ENCODE data around the gene ANKS6. TPM values are rescaled to one million over a fixed set of nuclear protein-coding genes. Genes with fewer than 3 reads are reported as not detected.
A peak's percentile ranks its signal among the peaks of the same experiment; 100 is the strongest.

Gene ANKS6
- total RNA-seq = 10 to 100 TPM; 19.5 to 22.0 TPM

DNA sequence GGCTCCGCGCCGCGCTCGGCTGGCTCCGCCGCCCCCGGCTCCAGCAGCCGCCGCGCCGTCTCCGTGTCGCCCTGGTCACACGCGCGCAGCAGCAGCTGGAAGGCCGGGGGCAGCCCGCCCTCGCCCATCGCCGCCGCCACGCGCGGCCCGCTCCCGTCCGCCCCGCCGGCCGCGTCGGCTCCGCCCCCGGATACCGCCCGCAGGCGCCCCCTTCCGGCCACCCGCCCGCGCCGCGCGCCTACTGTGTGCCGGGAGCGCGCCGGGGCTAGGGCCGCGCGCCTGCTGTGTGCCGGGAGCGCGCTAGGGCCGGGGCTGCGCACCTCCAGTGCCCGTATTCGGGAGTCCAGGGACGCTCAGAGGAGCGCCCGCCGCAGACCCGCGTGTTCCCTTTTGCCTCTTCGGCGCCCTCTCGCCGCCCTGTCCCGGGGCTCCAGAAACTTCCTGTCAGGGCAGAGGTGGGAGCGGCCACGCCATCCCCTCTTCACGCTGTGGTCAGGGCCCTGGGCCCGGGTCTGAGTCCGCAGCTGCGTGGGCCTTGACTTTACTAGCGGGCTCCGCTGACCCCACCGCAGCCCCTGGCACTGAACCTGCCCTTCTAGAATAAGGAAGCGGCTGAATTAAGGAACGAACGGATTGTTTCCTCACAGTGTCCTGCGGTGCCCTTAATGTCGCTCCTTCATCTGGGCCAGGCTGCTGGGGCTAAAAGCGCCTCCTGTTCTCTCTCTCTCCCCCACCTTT lies at the start of gene ANKS6:
TSS of gene ANKS6 (minus strand) at position 192 of the 738 bp plus-strand sequence. CDS start at position 128, 64 bp downstream.
- H3K27me3 ChIP-seq = no peaks in the 10 kb centered on the region
- DNase-seq = peak; percentile 88
- TF ChIP-seq, protein P1, sequence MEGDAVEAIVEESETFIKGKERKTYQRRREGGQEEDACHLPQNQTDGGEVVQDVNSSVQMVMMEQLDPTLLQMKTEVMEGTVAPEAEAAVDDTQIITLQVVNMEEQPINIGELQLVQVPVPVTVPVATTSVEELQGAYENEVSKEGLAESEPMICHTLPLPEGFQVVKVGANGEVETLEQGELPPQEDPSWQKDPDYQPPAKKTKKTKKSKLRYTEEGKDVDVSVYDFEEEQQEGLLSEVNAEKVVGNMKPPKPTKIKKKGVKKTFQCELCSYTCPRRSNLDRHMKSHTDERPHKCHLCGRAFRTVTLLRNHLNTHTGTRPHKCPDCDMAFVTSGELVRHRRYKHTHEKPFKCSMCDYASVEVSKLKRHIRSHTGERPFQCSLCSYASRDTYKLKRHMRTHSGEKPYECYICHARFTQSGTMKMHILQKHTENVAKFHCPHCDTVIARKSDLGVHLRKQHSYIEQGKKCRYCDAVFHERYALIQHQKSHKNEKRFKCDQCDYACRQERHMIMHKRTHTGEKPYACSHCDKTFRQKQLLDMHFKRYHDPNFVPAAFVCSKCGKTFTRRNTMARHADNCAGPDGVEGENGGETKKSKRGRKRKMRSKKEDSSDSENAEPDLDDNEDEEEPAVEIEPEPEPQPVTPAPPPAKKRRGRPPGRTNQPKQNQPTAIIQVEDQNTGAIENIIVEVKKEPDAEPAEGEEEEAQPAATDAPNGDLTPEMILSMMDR (IDR thresholded peaks at IDR 0.05) = peak; percentile 24
- peak within 1 kb of the TSS; percentile 45 for H3K27ac ChIP-seq
- no peaks in the 10 kb centered on the region for H3K4me1 ChIP-seq
- H3K9me3 ChIP-seq = no peaks in the 10 kb centered on the region
- H3K36me3 ChIP-seq = no peaks in the 10 kb centered on the region
- intact Hi-C loops (cut with DNase I) = no loop called here
- peak within 1 kb of the TSS; percentile 64 for H3K4me3 ChIP-seq
- H3K9ac ChIP-seq (ENCODE audit: low read depth in 2 of 2, low read length in 2 of 2) = peak within 1 kb of the TSS; percentile 70 to 84

DNA sequence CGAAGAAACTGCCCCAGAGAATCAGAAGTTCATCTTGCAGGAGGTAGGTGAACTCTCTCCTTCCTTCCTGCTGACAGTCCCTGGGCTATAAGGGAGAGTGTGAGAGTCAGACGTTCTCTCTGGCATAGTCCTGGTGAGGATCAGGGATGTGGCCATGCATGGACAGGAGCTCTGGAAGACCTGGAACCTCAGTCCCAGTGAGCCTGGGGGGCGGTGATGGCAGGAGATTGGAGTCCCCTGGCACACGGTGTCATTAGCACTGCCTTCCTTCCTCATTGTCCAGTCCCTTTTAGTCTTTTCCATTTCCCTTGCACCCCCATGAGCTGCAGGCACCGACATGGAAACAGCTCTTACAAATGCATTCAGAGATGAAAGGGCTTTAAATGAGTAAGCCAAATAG lies 49.7 kb upstream of the ANKS6 start:
- TF ChIP-seq, protein P1 (IDR thresholded peaks at IDR 0.05) = no peak
- Histone ChIP-seq H3K27ac (no peak overlapping the region), H3K4me1 (no peaks in the 10 kb centered on the region), H3K27me3 (no peaks in the 10 kb centered on the region), H3K9me3 (no peaks in the 10 kb centered on the region), H3K36me3 (no peaks in the 10 kb centered on the region), H3K9ac (ENCODE audit: low read depth in 2 of 2, low read length in 2 of 2) (no peak overlapping the region), H3K4me3 (no peak overlapping the region)
- no peak for DNase-seq
- intact Hi-C loops (cut with DNase I) = loop anchor here (5.0 kb wide), 1 partner anchor 296 kb away; no protein-coding TSS in a partner anchor

DNA sequence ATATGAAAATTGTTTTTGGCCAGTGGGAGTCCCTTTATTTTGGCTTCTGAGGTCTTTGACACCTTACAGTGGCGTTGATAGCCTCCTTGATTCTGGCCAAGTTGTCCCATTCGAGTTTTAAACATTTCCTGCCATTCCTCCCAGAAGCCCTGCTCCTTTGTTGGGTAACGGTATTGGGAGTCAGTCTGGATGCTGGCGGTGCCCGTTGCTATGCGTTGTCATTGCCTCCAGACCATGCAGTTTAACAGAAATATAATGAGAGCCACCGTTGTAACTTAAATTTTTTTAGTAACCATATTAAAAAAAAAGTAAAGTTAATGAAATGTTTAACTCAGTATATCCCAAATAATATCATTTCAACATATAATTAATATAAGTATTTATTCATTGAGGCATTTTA lies 46.2 kb upstream of the ANKS6 start:
- no peak overlapping the region for H3K9ac ChIP-seq (ENCODE audit: low read depth in 2 of 2, low read length in 2 of 2)
- intact Hi-C loops (cut with DNase I) = no loop called here
- H3K27ac ChIP-seq = no peak overlapping the region
- no peaks in the 10 kb centered on the region for H3K9me3 ChIP-seq
- no peaks in the 10 kb centered on the region for H3K4me1 ChIP-seq
- no peak overlapping the region for H3K4me3 ChIP-seq
- no peaks in the 10 kb centered on the region for H3K27me3 ChIP-seq
- DNase-seq = no peak
- H3K36me3 ChIP-seq = peaks cover 4% of the 10 kb centered on the region
- TF ChIP-seq, protein P1 (IDR thresholded peaks at IDR 0.05) = no peak

DNA sequence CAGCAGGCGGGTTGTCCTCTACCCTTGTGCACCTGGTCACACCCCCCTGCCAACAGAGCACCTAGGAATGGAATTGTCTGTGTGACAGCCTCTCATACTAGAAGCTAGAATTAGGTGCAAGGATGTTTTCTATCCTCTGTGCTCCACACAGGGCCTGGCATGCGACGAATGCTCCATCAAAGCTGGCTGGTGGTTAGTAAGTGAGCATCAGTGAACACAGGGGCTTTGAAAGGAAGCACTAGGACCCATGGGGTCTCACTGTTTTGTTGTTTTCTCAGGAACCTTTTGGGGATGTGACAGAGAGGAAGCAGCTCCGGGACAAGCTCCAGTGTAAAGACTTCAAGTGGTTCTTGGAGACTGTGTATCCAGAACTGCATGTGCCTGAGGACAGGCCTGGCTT lies 43.4 kb upstream of the ANKS6 start:
- Histone ChIP-seq H3K4me3 (no peak overlapping the region), H3K9me3 (no peaks in the 10 kb centered on the region), H3K4me1 (no peaks in the 10 kb centered on the region), H3K27ac (no peak overlapping the region), H3K27me3 (no peaks in the 10 kb centered on the region), H3K9ac (ENCODE audit: low read depth in 2 of 2, low read length in 2 of 2) (no peak overlapping the region), H3K36me3 (peaks cover 4% of the 10 kb centered on the region)
- intact Hi-C loops (cut with DNase I) = no loop called here
- DNase-seq = no peak
- TF ChIP-seq, protein P1 (IDR thresholded peaks at IDR 0.05) = no peak

DNA sequence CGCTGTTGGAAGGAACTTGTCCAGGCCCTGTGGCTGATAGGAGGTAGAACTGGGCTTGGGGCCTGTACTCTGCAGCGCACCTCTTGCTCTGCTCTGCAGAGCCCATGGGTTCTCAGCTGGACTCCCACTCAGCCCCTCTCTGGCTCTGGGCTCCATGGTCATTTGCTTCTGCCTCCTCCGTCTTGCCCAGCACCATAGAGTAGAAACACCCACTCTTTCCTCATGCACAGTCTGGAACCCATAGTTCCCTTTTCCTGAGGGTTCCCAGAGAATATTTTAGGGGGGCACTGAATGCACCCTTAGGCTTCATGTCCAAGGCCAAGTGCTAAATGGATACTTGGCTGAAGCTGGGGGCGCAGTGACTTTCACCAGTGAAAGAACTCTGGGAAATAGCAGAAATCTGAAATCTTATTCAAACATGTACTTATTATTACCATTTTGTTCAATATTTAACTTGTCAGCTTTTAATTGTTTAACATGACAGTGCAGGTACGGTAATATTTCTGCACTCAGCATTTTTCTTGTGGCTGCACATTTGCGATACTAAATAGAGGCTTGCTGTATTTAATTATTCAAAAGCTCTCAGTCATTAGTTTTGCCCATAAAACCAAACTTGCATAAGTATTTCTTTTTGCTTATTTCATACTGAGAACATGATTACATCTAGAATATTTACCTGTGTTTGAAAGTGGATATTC lies 42.7 kb upstream of the ANKS6 start:
- DNase-seq = no peak
- H3K9ac ChIP-seq (ENCODE audit: low read depth in 2 of 2, low read length in 2 of 2) = no peak overlapping the region
- TF ChIP-seq, protein P1 (IDR thresholded peaks at IDR 0.05) = no peak
- peaks cover 4% of the 10 kb centered on the region for H3K36me3 ChIP-seq
- no peaks in the 10 kb centered on the region for H3K27me3 ChIP-seq
- H3K27ac ChIP-seq = no peak overlapping the region
- intact Hi-C loops (cut with DNase I) = no loop called here
- H3K4me1 ChIP-seq = no peaks in the 10 kb centered on the region
- no peak overlapping the region for H3K4me3 ChIP-seq
- no peaks in the 10 kb centered on the region for H3K9me3 ChIP-seq

Data from colonic mucosa (tissue), 4 donors.